Measurements from ENCODE around the gene ZNF789. TPM values are rescaled to one million over a fixed set of nuclear protein-coding genes. Genes with fewer than 3 reads are reported as not detected.

ZNF789 gene
- total and polyA plus RNA-seq, 2 of the 13 experiments (the other 11 are each of a cell fraction or from before 2014, with no cell fraction given) = 19.8 to 25.1 TPM

DNA sequence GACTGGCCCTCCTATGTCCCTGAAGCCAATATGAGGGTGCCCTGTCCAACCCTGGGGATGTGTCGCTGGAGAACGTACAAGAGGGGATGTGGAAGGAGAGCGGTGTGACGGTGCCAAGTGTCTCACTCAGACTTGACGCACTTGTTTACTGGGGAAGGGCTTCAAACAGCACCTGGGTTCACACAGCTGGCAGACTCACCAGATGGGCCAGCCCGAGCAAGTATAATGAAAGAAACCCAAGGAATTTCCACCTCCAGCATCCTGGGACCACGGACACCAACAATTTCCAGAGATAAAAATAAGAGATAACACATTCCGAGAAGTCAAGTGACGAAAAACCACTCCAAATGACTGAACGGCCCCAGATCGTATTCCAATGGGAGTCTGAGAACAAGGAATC lies 12.0 kb upstream of the ZNF789 start:
- TF ChIP-seq POLR2A (IDR thresholded peaks at IDR 0.05; ENCODE audit: insufficient read depth in 1 of 2, low read depth in 2 of 2, low read length in 2 of 2) = 0 out of 4 replicates have a peak, but pooled peaks of 1 of the 2 experiments have one; percentile 9
- TF ChIP-seq MIXL1 (CRISPR knock-in tag; IDR thresholded peaks at IDR 0.05) = no peak
- no peak for TF ChIP-seq JUND (CRISPR knock-in tag; IDR thresholded peaks at IDR 0.05)
- in situ Hi-C loops (cut with HindIII; ENCODE audit: extremely low pct_ligation_motif_present, low pct_unique_long_range_greater_than_20kb) = no loop called here
- no peak overlapping the region for H2AFZ ChIP-seq (ENCODE audit: low read length)
- no peak overlapping the region for H3K4me3 ChIP-seq (replicated peaks in 1 of 3; ENCODE audit: insufficient read depth in 1 of 3, low read depth in 2 of 3, low read length in 3 of 3)
- H3K79me2 ChIP-seq (ENCODE audit: insufficient read depth, low read length) = peaks cover 71% of the 10 kb centered on the region
- FAIRE-seq = no peak
- ATAC-seq = no peak
- CTCF ChIA-PET (ENCODE audit: low intra/inter-chr PET ratio, low total read pairs) = no interaction called here
- no peaks in the 10 kb centered on the region; a peak in 1 of 5 replicates for H3K27me3 ChIP-seq (ENCODE audit: control insufficient read depth in 1 of 2, insufficient read depth in 2 of 2, low read length in 2 of 2)
- no peak overlapping the region for H3K9ac ChIP-seq (ENCODE audit: insufficient read depth, low read depth, low read length)
- H3K4me1 ChIP-seq (ENCODE audit: insufficient read depth, low read length) = peaks cover 48% of the 10 kb centered on the region
- no peak for DNase-seq (ENCODE audit: low spot score)
- POLR2A ChIA-PET = no interaction called here
- H3K27ac ChIP-seq (ENCODE audit: extremely low read length, insufficient read depth, low read length) = no peak overlapping the region
- no TSS peak for BruUV-seq (replicated peaks)
- H3K36me3 ChIP-seq (replicated peaks in 1 of 2; ENCODE audit: control insufficient read depth in 1 of 2, insufficient read depth in 2 of 2, low read length in 2 of 2) = peaks cover 20 to 64% of the 10 kb centered on the region in 2 experiments
- no peaks in the 10 kb centered on the region for H3K9me3 ChIP-seq (ENCODE audit: low read length)
- intact Hi-C loops (cut with micrococcal nuclease; ENCODE audit: unreplicated experiment) = no loop called here
- H3K4me2 ChIP-seq (ENCODE audit: low read depth, low read length) = no peak overlapping the region
- 96% methylated on average over 11 of the region's 11 CpGs for WGBS (ENCODE audit: low lambda C conversion rate)
- peaks cover 49% of the 10 kb centered on the region for H4K20me1 ChIP-seq (ENCODE audit: insufficient read depth, low read length)

DNA sequence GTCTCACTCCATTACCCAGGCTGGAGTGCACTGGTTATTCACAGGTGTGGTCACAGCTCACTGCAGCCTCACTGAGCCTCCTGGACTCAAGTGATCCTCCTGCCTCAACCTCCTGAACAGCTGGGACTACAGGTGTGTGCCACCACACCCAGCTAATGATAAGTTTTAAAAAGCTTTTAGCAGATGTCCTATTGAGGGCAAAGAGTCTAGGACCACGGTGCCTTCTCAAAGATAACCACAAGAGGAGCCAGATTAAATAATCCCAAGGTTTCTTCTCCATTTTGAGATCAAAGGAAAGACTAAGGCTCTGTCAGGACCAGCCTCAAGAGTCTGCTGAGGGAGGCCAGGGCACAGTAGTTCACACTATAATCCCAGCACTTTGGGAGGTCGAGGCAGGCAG lies 11.5 kb upstream of the ZNF789 start:
- ChIA-PET POLR2A (no interaction called here), CTCF (ENCODE audit: low intra/inter-chr PET ratio, low total read pairs) (no interaction called here)
- Histone ChIP-seq H3K4me1 (ENCODE audit: insufficient read depth, low read length) (peaks cover 48% of the 10 kb centered on the region), H3K4me3 (replicated peaks in 1 of 3; ENCODE audit: insufficient read depth in 1 of 3, low read depth in 2 of 3, low read length in 3 of 3) (no peak overlapping the region), H3K27me3 (ENCODE audit: control insufficient read depth in 1 of 2, insufficient read depth in 2 of 2, low read length in 2 of 2) (no peaks in the 10 kb centered on the region; a peak in 1 of 5 replicates), H3K9me3 (ENCODE audit: low read length) (no peaks in the 10 kb centered on the region), H2AFZ (ENCODE audit: low read length) (no peak overlapping the region), H4K20me1 (ENCODE audit: insufficient read depth, low read length) (peaks cover 46% of the 10 kb centered on the region), H3K9ac (ENCODE audit: insufficient read depth, low read depth, low read length) (no peak overlapping the region), H3K27ac (ENCODE audit: extremely low read length, insufficient read depth, low read length) (no peak overlapping the region), H3K4me2 (ENCODE audit: low read depth, low read length) (no peak overlapping the region), H3K79me2 (ENCODE audit: insufficient read depth, low read length) (peaks cover 75% of the 10 kb centered on the region), H3K36me3 (replicated peaks in 1 of 2; ENCODE audit: control insufficient read depth in 1 of 2, insufficient read depth in 2 of 2, low read length in 2 of 2) (peaks cover 17 to 58% of the 10 kb centered on the region in 2 experiments)
- no peak for FAIRE-seq
- intact Hi-C loops (cut with micrococcal nuclease; ENCODE audit: unreplicated experiment) = no loop called here
- in situ Hi-C loops (cut with HindIII; ENCODE audit: extremely low pct_ligation_motif_present, low pct_unique_long_range_greater_than_20kb) = no loop called here
- DNase-seq (ENCODE audit: low spot score) = no peak
- BruUV-seq (replicated peaks) = no TSS peak
- 88% methylated on average over 1 of the region's 2 CpGs for WGBS (ENCODE audit: low lambda C conversion rate)
- ATAC-seq = no peak
- no peak for TF ChIP-seq ATF6 (CRISPR knock-in tag; conservative IDR thresholded peaks at IDR 0.05)
- TF ChIP-seq CEBPB (IDR thresholded peaks at IDR 0.05; ENCODE audit: borderline replicate concordance, low read depth, low read length) = no peak
- no peak for TF ChIP-seq SIX1 (CRISPR knock-in tag; IDR thresholded peaks at IDR 0.05; ENCODE audit: borderline replicate concordance)
- TF ChIP-seq ETV6 (CRISPR knock-in tag; conservative IDR thresholded peaks at IDR 0.05) = no peak
- TF ChIP-seq, protein P1, sequence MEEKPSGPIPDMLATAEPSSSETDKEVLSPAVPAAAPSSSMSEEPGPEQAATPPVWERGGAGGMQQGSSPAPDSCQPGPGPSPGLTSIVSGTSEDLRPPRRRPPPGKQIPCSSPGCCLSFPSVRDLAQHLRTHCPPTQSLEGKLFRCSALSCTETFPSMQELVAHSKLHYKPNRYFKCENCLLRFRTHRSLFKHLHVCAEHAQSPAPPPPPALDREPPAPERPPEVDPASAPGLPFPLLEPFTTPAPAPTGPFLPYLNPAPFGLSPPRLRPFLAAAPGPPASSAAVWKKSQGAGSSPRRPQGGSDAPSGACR (CRISPR knock-in tag; IDR thresholded peaks at IDR 0.05) = no peak
- TF ChIP-seq ZNF646 (CRISPR knock-in tag; IDR thresholded peaks at IDR 0.05) = no peak
- TF ChIP-seq MXD4 (CRISPR knock-in tag; IDR thresholded peaks at IDR 0.05) = no peak

Measured in HepG2 (cell line).